WTC11 (cell line): ENCODE data around the gene UBE2F. TPM values are rescaled to one million over a fixed set of nuclear protein-coding genes. Genes with fewer than 3 reads are reported as not detected.

Experiments
- ATAC-seq: fragments of 200-7000 bp; cut with Tn5 transposase; 2 replicates; pipeline ENCODE4 v1.10.0; 2021; ENCODE audit warnings: mild to moderate bottlenecking, moderate library complexity
- CTCF ChIA-PET: fragments of 300-600 bp; sonication (Branson Sonifier 250); formaldehyde crosslinking; loops from one replicate; lab custom pipeline; 2021; ENCODE audit warnings: antibody characterized with exemption; lab: Charles Lee
- POLR2A ChIA-PET: fragments of 350-600 bp; sonication (Branson Sonifier 250); formaldehyde crosslinking; loops from one replicate; lab custom pipeline; 2021; ENCODE audit warnings: antibody characterized with exemption; lab: Charles Lee
- DNase-seq: peaks from one replicate; pipeline ENCODE4 v3.0.0; 2021; ENCODE audit warnings: low spot score
- H3K27ac Mint-ChIP-seq: 2 replicates; pipeline ENCODE4 v1.8.0; 2021; ENCODE audit warnings: mixed read lengths
- H3K27me3 Mint-ChIP-seq: 2 replicates; pipeline ENCODE4 v1.8.0; 2021; ENCODE audit warnings: low read depth, mild to moderate bottlenecking, moderate library complexity, mixed read lengths
- H3K36me3 Mint-ChIP-seq: 2 replicates; pipeline ENCODE4 v1.8.0; 2021; ENCODE audit warnings: mixed read lengths
- H3K4me1 Mint-ChIP-seq: 2 replicates; pipeline ENCODE4 v1.8.0; 2022; ENCODE audit warnings: mixed read lengths
- H3K4me3 Mint-ChIP-seq: 2 replicates; pipeline ENCODE4 v1.8.0; 2021; ENCODE audit warnings: mild to moderate bottlenecking, moderate library complexity, mixed read lengths
- H3K9me3 Mint-ChIP-seq: 2 replicates; pipeline ENCODE4 v1.8.0; 2021; ENCODE audit warnings: mixed read lengths
- ATF2 ChIP-seq: sonication (generic); formaldehyde crosslinking; IDR thresholded peaks from 2 replicates; pipeline ENCODE4 v1.8.1; 2022; ENCODE audit warnings: low read depth, missing genetic modification reagents, borderline replicate concordance
- CREM ChIP-seq: sonication (generic); formaldehyde crosslinking; IDR thresholded peaks from 2 replicates; pipeline ENCODE4 v1.8.1; 2022; ENCODE audit warnings: mild to moderate bottlenecking, missing genetic modification reagents, moderate library complexity
- ESRRA ChIP-seq: sonication (generic); formaldehyde crosslinking; IDR thresholded peaks from 2 replicates; pipeline ENCODE4 v1.8.1; 2022; ENCODE audit warnings: mild to moderate bottlenecking, missing genetic modification reagents, borderline replicate concordance
- FOXK1 ChIP-seq: sonication (generic); formaldehyde crosslinking; IDR thresholded peaks from 2 replicates; pipeline ENCODE4 v1.8.0; 2022; ENCODE audit warnings: mild to moderate bottlenecking, moderate library complexity, missing genetic modification reagents
- FOXP1 ChIP-seq: sonication (generic); formaldehyde crosslinking; IDR thresholded peaks from 2 replicates; pipeline ENCODE4 v1.8.0; 2022; ENCODE audit warnings: missing genetic modification reagents, mild to moderate bottlenecking, moderate library complexity, borderline replicate concordance
- GRHL2 ChIP-seq: fragments of 250-450 bp; sonication (Bioruptor Pico); IDR thresholded peaks from 2 replicates; pipeline ENCODE4 v1.8.0; 2022; ENCODE audit warnings: mild to moderate bottlenecking, moderate library complexity; ENCODE audit not compliant: insufficient replicate concordance, severe bottlenecking
- HMGA2 ChIP-seq: fragments of 250-450 bp; sonication (Bioruptor Pico); IDR thresholded peaks from 2 replicates; pipeline ENCODE4 v1.4.0; 2021; ENCODE audit warnings: mild to moderate bottlenecking, moderate library complexity
- JAZF1 ChIP-seq: fragments of 250-450 bp; sonication (Bioruptor Pico); IDR thresholded peaks from 2 replicates; pipeline ENCODE4 v1.9.0; 2021; ENCODE audit warnings: moderate library complexity, mild to moderate bottlenecking, inconsistent platforms
- SMAD3 ChIP-seq: sonication (generic); formaldehyde crosslinking; IDR thresholded peaks from 2 replicates; pipeline ENCODE4 v1.8.0; 2022; ENCODE audit warnings: missing genetic modification reagents, mild to moderate bottlenecking, borderline replicate concordance
- SMAD4 ChIP-seq: sonication (generic); formaldehyde crosslinking; IDR thresholded peaks from 2 replicates; pipeline ENCODE4 v1.8.0; 2022; ENCODE audit warnings: mild to moderate bottlenecking, missing genetic modification reagents
- SOX15 ChIP-seq: fragments of 250-450 bp; sonication (Bioruptor Pico); IDR thresholded peaks from 2 replicates; pipeline ENCODE4 v1.9.0; 2021; ENCODE audit warnings: mild to moderate bottlenecking
- TEAD4 ChIP-seq: sonication (generic); formaldehyde crosslinking; IDR thresholded peaks from 2 replicates; pipeline ENCODE4 v1.8.0; 2022; ENCODE audit warnings: mild to moderate bottlenecking, missing genetic modification reagents
- ZNF138 ChIP-seq: sonication (generic); formaldehyde crosslinking; conservative IDR thresholded peaks from 2 replicates; pipeline ENCODE4 v1.8.1; 2022; ENCODE audit warnings: mild to moderate bottlenecking, moderate library complexity, missing genetic modification reagents
- ZNF219 ChIP-seq: sonication (generic); formaldehyde crosslinking; IDR thresholded peaks from 2 replicates; pipeline ENCODE4 v1.8.0; 2023; ENCODE audit warnings: missing genetic modification reagents, mild to moderate bottlenecking, borderline replicate concordance
- ZNF423 ChIP-seq: fragments of 250-450 bp; sonication (Bioruptor Pico); IDR thresholded peaks from 2 replicates; pipeline ENCODE4 v2.1.2; 2022; ENCODE audit warnings: mild to moderate bottlenecking, moderate library complexity
- total RNA-seq: library from RNA; stranded (reverse); gene quantifications from 3 replicates; pipeline ENCODE4 v1.2.3, GENCODE V29; 2021
- TF ChIP-seq, protein P1 (sequence below): sonication (generic); formaldehyde crosslinking; IDR thresholded peaks from 2 replicates; pipeline ENCODE4 v1.8.0; 2023; ENCODE audit warnings: mild to moderate bottlenecking, missing genetic modification reagents
- TF ChIP-seq, protein P2 (sequence below): sonication (generic); formaldehyde crosslinking; IDR thresholded peaks from 2 replicates; pipeline ENCODE4 v1.8.0; 2023; ENCODE audit warnings: missing genetic modification reagents
- TF ChIP-seq, protein P3 (sequence below): fragments of 250-450 bp; sonication (Bioruptor Pico); IDR thresholded peaks from 2 replicates; pipeline ENCODE4 v2.1.2; 2022; ENCODE audit warnings: mild to moderate bottlenecking, moderate library complexity
- TF ChIP-seq, protein P4 (sequence below): sonication (generic); formaldehyde crosslinking; IDR thresholded peaks from 2 replicates; pipeline ENCODE4 v1.8.0; 2022; ENCODE audit warnings: mild to moderate bottlenecking, missing genetic modification reagents
- TF ChIP-seq, protein P5 (sequence below): fragments of 250-450 bp; sonication (Bioruptor Pico); IDR thresholded peaks from 2 replicates; pipeline ENCODE4 v1.9.0; 2021; ENCODE audit warnings: moderate library complexity, mild to moderate bottlenecking, inconsistent platforms, borderline replicate concordance

The UBE2F gene
- total RNA-seq, 1 experiment from 2014 or later: 49.5 TPM

DNA sequence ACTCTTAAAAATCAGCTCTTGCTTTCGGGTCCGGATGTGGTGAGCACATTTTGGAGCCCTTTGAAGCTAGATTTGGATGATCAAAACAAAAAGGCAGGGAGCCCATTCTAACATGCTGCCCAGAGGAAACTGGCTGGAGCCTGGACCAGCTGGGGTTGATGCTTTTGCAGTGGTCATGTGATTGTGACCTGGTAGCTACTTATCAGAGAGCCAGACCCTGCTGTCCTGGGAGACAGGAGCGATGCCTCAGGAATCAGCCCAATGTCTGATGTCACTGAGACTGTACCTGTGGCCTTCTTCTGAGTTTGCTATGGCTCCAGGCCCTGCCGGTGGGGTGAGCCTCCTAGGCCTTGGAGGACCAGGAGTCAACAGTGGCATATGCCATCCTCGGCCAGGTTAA lies 75.3 kb downstream of the UBE2F start:
- Mint-ChIP-seq H3K27me3 (no peaks in the 10 kb centered on the region), H3K4me1 (no peaks in the 10 kb centered on the region), H3K27ac (no peak overlapping the region), H3K9me3 (peaks cover 4% of the 10 kb centered on the region), H3K4me3 (no peak overlapping the region), H3K36me3 (peaks cover 29% of the 10 kb centered on the region)
- TF ChIP-seq, protein P1, sequence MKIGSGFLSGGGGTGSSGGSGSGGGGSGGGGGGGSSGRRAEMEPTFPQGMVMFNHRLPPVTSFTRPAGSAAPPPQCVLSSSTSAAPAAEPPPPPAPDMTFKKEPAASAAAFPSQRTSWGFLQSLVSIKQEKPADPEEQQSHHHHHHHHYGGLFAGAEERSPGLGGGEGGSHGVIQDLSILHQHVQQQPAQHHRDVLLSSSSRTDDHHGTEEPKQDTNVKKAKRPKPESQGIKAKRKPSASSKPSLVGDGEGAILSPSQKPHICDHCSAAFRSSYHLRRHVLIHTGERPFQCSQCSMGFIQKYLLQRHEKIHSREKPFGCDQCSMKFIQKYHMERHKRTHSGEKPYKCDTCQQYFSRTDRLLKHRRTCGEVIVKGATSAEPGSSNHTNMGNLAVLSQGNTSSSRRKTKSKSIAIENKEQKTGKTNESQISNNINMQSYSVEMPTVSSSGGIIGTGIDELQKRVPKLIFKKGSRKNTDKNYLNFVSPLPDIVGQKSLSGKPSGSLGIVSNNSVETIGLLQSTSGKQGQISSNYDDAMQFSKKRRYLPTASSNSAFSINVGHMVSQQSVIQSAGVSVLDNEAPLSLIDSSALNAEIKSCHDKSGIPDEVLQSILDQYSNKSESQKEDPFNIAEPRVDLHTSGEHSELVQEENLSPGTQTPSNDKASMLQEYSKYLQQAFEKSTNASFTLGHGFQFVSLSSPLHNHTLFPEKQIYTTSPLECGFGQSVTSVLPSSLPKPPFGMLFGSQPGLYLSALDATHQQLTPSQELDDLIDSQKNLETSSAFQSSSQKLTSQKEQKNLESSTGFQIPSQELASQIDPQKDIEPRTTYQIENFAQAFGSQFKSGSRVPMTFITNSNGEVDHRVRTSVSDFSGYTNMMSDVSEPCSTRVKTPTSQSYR (CRISPR knock-in tag): no peak
- TF ChIP-seq FOXK1 (CRISPR knock-in tag) (no peak), GRHL2 (CRISPR knock-in tag) (no peak), ZNF219 (CRISPR knock-in tag) (no peak), FOXP1 (CRISPR knock-in tag) (no peak)
- TF ChIP-seq, protein P2, sequence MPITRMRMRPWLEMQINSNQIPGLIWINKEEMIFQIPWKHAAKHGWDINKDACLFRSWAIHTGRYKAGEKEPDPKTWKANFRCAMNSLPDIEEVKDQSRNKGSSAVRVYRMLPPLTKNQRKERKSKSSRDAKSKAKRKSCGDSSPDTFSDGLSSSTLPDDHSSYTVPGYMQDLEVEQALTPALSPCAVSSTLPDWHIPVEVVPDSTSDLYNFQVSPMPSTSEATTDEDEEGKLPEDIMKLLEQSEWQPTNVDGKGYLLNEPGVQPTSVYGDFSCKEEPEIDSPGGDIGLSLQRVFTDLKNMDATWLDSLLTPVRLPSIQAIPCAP (CRISPR knock-in tag): no peak
- CTCF ChIA-PET: no interaction called here
- ATAC-seq (no peak), DNase-seq (no peak)
- POLR2A ChIA-PET: no interaction called here

GRCh38 chr2:238042849-238043584 lies 76.2 kb downstream of the UBE2F start:
- no peak for DNase-seq
- POLR2A ChIA-PET: no interaction called here
- CTCF ChIA-PET: no interaction called here
- H3K4me3 Mint-ChIP-seq: no peak overlapping the region
- H3K4me1 Mint-ChIP-seq: no peaks in the 10 kb centered on the region
- H3K9me3 Mint-ChIP-seq: peaks cover 13% of the 10 kb centered on the region
- no peak overlapping the region for H3K27ac Mint-ChIP-seq
- H3K27me3 Mint-ChIP-seq: no peaks in the 10 kb centered on the region
- ATAC-seq: no peak
- TF ChIP-seq GRHL2 (CRISPR knock-in tag) (no peak), SMAD3 (CRISPR knock-in tag) (no peak), FOXP1 (CRISPR knock-in tag) (no peak), ZNF423 (CRISPR knock-in tag) (no peak), ATF2 (no peak)
- peaks cover 33% of the 10 kb centered on the region for H3K36me3 Mint-ChIP-seq

GRCh38 chr2:238043851-238044250 lies 77.0 kb downstream of the UBE2F start:
- no peaks in the 10 kb centered on the region for H3K4me1 Mint-ChIP-seq
- peaks cover 35% of the 10 kb centered on the region for H3K36me3 Mint-ChIP-seq
- H3K27me3 Mint-ChIP-seq: peaks cover 2% of the 10 kb centered on the region; the same call in 1 of the 2 replicates
- peaks cover 19% of the 10 kb centered on the region for H3K9me3 Mint-ChIP-seq
- POLR2A ChIA-PET: no interaction called here
- CTCF ChIA-PET: no interaction called here
- H3K27ac Mint-ChIP-seq: no peak overlapping the region
- ATAC-seq (no peak), DNase-seq (no peak)
- no peak overlapping the region for H3K4me3 Mint-ChIP-seq
- TF ChIP-seq, protein P3, sequence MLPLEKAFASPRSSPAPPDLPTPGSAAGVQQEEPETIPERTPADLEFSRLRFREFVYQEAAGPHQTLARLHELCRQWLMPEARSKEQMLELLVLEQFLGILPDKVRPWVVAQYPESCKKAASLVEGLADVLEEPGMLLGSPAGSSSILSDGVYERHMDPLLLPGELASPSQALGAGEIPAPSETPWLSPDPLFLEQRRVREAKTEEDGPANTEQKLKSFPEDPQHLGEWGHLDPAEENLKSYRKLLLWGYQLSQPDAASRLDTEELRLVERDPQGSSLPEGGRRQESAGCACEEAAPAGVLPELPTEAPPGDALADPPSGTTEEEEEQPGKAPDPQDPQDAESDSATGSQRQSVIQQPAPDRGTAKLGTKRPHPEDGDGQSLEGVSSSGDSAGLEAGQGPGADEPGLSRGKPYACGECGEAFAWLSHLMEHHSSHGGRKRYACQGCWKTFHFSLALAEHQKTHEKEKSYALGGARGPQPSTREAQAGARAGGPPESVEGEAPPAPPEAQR (CRISPR knock-in tag): no peak
- TF ChIP-seq ESRRA (CRISPR knock-in tag) (no peak), SMAD4 (CRISPR knock-in tag) (no peak), HMGA2 (CRISPR knock-in tag) (no peak), SOX15 (CRISPR knock-in tag) (no peak), TEAD4 (no peak), JAZF1 (no peak), CREM (CRISPR knock-in tag) (no peak), ZNF138 (CRISPR knock-in tag) (no peak)
- TF ChIP-seq, protein P2 (CRISPR knock-in tag): no peak
- TF ChIP-seq, protein P4, sequence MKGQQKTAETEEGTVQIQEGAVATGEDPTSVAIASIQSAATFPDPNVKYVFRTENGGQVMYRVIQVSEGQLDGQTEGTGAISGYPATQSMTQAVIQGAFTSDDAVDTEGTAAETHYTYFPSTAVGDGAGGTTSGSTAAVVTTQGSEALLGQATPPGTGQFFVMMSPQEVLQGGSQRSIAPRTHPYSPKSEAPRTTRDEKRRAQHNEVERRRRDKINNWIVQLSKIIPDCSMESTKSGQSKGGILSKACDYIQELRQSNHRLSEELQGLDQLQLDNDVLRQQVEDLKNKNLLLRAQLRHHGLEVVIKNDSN: no peak
- TF ChIP-seq, protein P5, sequence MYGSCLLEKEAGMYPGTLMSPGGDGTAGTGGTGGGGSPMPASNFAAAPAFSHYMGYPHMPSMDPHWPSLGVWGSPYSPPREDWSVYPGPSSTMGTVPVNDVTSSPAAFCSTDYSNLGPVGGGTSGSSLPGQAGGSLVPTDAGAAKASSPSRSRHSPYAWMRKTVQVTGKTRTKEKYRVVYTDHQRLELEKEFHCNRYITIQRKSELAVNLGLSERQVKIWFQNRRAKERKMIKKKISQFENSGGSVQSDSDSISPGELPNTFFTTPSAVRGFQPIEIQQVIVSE (CRISPR knock-in tag): no peak
